ENCODE data around the gene FILIP1. TPM values are rescaled to one million over a fixed set of nuclear protein-coding genes. Genes with fewer than 3 reads are reported as not detected.

Gene FILIP1
- total and polyA plus RNA-seq, 10 of the 15 experiments (the other 5 are each of a cell fraction or from before 2014, with no cell fraction given), result 0.23 to 2.0 (median 0.44) TPM

GRCh38 chr6:75430631-75431325, 62.8 kb downstream of the FILIP1 start:
- H3K27ac ChIP-seq (ENCODE audit: control insufficient read depth, insufficient read depth), result no peak overlapping the region
- no peak overlapping the region for H3K4me2 ChIP-seq (ENCODE audit: control insufficient read depth, insufficient read depth)
- H3K4me3 ChIP-seq, result no peak overlapping the region
- TF ChIP-seq CBX5 (IDR thresholded peaks at IDR 0.05; ENCODE audit: low read depth), result no peak
- TF ChIP-seq PAX8 (IDR thresholded peaks at IDR 0.05), result no peak
- TF ChIP-seq ASH2L (IDR thresholded peaks at IDR 0.05; ENCODE audit: borderline replicate concordance, low read depth), result no peak
- no peak for TF ChIP-seq ETV6 (conservative IDR thresholded peaks at IDR 0.05 in 1 of 2, IDR thresholded peaks at IDR 0.05 in 1 of 2; ENCODE audit: borderline replicate concordance in 1 of 2, low read depth in 1 of 2)
- TF ChIP-seq SMAD5 (IDR thresholded peaks at IDR 0.05; ENCODE audit: low read depth), result no peak
- no peak for TF ChIP-seq GABPA (IDR thresholded peaks at IDR 0.05; ENCODE audit: low read depth)
- no peak for TF ChIP-seq SMARCA5 (IDR thresholded peaks at IDR 0.05)
- ChIA-PET SMC1A (ENCODE audit: uncharacterized antibody, unreplicated experiment) (interaction anchor here (0.7 to 1.8 kb wide), 5 partner anchors 14 to 62 kb away, joined by 3 to 7 read pairs (median 3); no protein-coding TSS in a partner anchor), CTCF (no interaction called here), POLR2A (no interaction called here), RAD21 (ENCODE audit: unreplicated experiment) (no interaction called here)
- intact Hi-C loops (cut with micrococcal nuclease; ENCODE audit: unreplicated experiment), result no loop called here
- H3K36me3 ChIP-seq (ENCODE audit: control insufficient read depth in 2 of 2, insufficient read depth in 2 of 2, low read length in 1 of 2), result no peaks in the 10 kb centered on the region
- H3K9me3 ChIP-seq (replicated peaks; ENCODE audit: control insufficient read depth, insufficient read depth, low read length), result peaks cover 2% of the 10 kb centered on the region; the same call in 2 of the 3 replicates
- no peaks in the 10 kb centered on the region for H3K27me3 ChIP-seq (replicated peaks in 1 of 2; ENCODE audit: control insufficient read depth in 2 of 2, insufficient read depth in 2 of 2, low read length in 1 of 2)
- H4K20me1 ChIP-seq (ENCODE audit: control insufficient read depth, insufficient read depth), result no peaks in the 10 kb centered on the region
- 52% methylated on average over 4 of the region's 4 CpGs for WGBS (ENCODE audit: insufficient coverage, insufficient replicate concordance, low lambda C conversion rate, missing lambda C conversion rate)
- DNase-seq (ENCODE audit: low read depth, low spot score), result no peak
- H3K4me1 ChIP-seq (ENCODE audit: control insufficient read depth, insufficient read depth, low read length), result peaks cover 6% of the 10 kb centered on the region
- FAIRE-seq, result no peak
- no peak overlapping the region for H2AFZ ChIP-seq (ENCODE audit: control insufficient read depth, low read depth, low read length)
- H3K9ac ChIP-seq (ENCODE audit: control insufficient read depth, insufficient read depth, low read length), result no peak overlapping the region
- BruUV-seq (replicated peaks), result no TSS peak
- in situ Hi-C loops (cut with MboI), result no loop called here
- no peak for ATAC-seq
- no peaks in the 10 kb centered on the region for H3K79me2 ChIP-seq (ENCODE audit: control insufficient read depth, insufficient read depth, low read length)

Measured in GM12878 (cell line).